Ectodermal cell (in vitro differentiated cells): Measurements from ENCODE around the gene MDN1.

Experiments
- H3K27ac ChIP-seq: 2 replicates; pipeline ENCODE4 v1.7.0; 2013; ENCODE audit warnings: mild to moderate bottlenecking, low read depth, low read length; ENCODE audit not compliant: insufficient read depth, poor library complexity, severe bottlenecking
- H3K27me3 ChIP-seq: 2 replicates; pipeline ENCODE4 v1.7.0; 2013; ENCODE audit warnings: mild to moderate bottlenecking, low read length; ENCODE audit not compliant: insufficient read depth, control insufficient read depth, poor library complexity, severe bottlenecking
- H3K36me3 ChIP-seq: one replicate; pipeline ENCODE4 v1.7.0; 2013; ENCODE audit warnings: low read length; ENCODE audit not compliant: control insufficient read depth, insufficient read depth
- H3K4me1 ChIP-seq: one replicate; pipeline ENCODE4 v1.7.0; 2013; ENCODE audit warnings: low read length; ENCODE audit not compliant: control insufficient read depth, insufficient read depth
- H3K4me3 ChIP-seq: 2 replicates; pipeline ENCODE4 v1.7.0; 2013; ENCODE audit warnings: low read depth, low read length, control low read depth; ENCODE audit not compliant: insufficient read depth
- H3K9me3 ChIP-seq: 2 replicates; pipeline ENCODE4 v1.7.0; 2013; ENCODE audit warnings: mild to moderate bottlenecking, low read length, moderate library complexity; ENCODE audit not compliant: control insufficient read depth
- WGBS, 2 experiments: methylation state at CpG; one replicate each; pipeline ENCODE4 v1.1.7; 2013; ENCODE audit warnings: missing lambda C conversion rate in 2 of 2; 5-methylcytosine and 5-hydroxymethylcytosine counted together

MDN1 gene

GRCh38 chr6:89703292-89703691 lies 116.3 kb downstream of the MDN1 start:
- no peaks in the 10 kb centered on the region for H3K4me1 ChIP-seq
- no peak overlapping the region for H3K4me3 ChIP-seq
- H3K9me3 ChIP-seq = no peaks in the 10 kb centered on the region
- H3K27me3 ChIP-seq = no peaks in the 10 kb centered on the region
- H3K36me3 ChIP-seq = peaks cover 31% of the 10 kb centered on the region
- WGBS, 2 experiments = 87% methylated on average over 1 of the region's 1 CpG; no CpG with 5 or more reads in 1 of the 2 experiments
- H3K27ac ChIP-seq = no peak overlapping the region

- Histone ChIP-seq H3K4me1 (no peaks in the 10 kb centered on the region), H3K4me3 (no peak overlapping the region), H3K27ac (no peak overlapping the region), H3K36me3 (peaks cover 24% of the 10 kb centered on the region), H3K9me3 (no peaks in the 10 kb centered on the region), H3K27me3 (no peaks in the 10 kb centered on the region)
- WGBS, 2 experiments = 98 to 100% methylated on average over 3 of the region's 3 CpGs
These were observed 117.2 kb downstream of the MDN1 start for GRCh38 chr6:89702349-89702748.

- Histone ChIP-seq H3K4me1 (no peaks in the 10 kb centered on the region), H3K9me3 (no peaks in the 10 kb centered on the region), H3K27me3 (no peaks in the 10 kb centered on the region), H3K27ac (no peak overlapping the region), H3K36me3 (peaks cover 40% of the 10 kb centered on the region), H3K4me3 (no peak overlapping the region)
- 93 to 97% methylated on average over 7 of the region's 7 CpGs for WGBS, 2 experiments
These were observed 123.9 kb downstream of the MDN1 start for GRCh38 chr6:89695667-89696066.

GRCh38 chr6:89694428-89694827 lies 125.2 kb downstream of the MDN1 start:
- H3K4me3 ChIP-seq = no peak overlapping the region
- peaks cover 5% of the 10 kb centered on the region for H3K4me1 ChIP-seq
- WGBS, 2 experiments = 91 to 93% methylated on average over 4 of the region's 4 CpGs
- peaks cover 29% of the 10 kb centered on the region for H3K36me3 ChIP-seq
- H3K9me3 ChIP-seq = no peaks in the 10 kb centered on the region
- H3K27ac ChIP-seq = no peak overlapping the region
- H3K27me3 ChIP-seq = no peaks in the 10 kb centered on the region

- Histone ChIP-seq H3K36me3 (peaks cover 34% of the 10 kb centered on the region), H3K4me3 (no peak overlapping the region), H3K4me1 (peaks cover 5% of the 10 kb centered on the region), H3K27me3 (no peaks in the 10 kb centered on the region), H3K9me3 (no peaks in the 10 kb centered on the region), H3K27ac (no peak overlapping the region)
- WGBS, 2 experiments = 86 to 94% methylated on average over 2 of the region's 2 CpGs
These were observed 126.4 kb downstream of the MDN1 start for GRCh38 chr6:89693207-89693606.

- no peak overlapping the region for H3K27ac ChIP-seq
- 85 to 88% methylated on average over 9 of the region's 9 CpGs for WGBS, 2 experiments
- H3K4me3 ChIP-seq = no peak overlapping the region
- no peaks in the 10 kb centered on the region for H3K9me3 ChIP-seq
- peaks cover 5% of the 10 kb centered on the region for H3K4me1 ChIP-seq
- H3K27me3 ChIP-seq = no peaks in the 10 kb centered on the region
- H3K36me3 ChIP-seq = peaks cover 43% of the 10 kb centered on the region
These were observed 127.3 kb downstream of the MDN1 start for GRCh38 chr6:89692256-89692655.

- Histone ChIP-seq H3K36me3 (peaks cover 50% of the 10 kb centered on the region), H3K4me1 (peaks cover 5% of the 10 kb centered on the region), H3K4me3 (no peak overlapping the region), H3K27me3 (no peaks in the 10 kb centered on the region), H3K27ac (no peak overlapping the region), H3K9me3 (no peaks in the 10 kb centered on the region)
These were observed 128.7 kb downstream of the MDN1 start for GRCh38 chr6:89690944-89691324.

- Histone ChIP-seq H3K27me3 (no peaks in the 10 kb centered on the region), H3K4me1 (peaks cover 5% of the 10 kb centered on the region), H3K27ac (no peak overlapping the region), H3K4me3 (no peak overlapping the region), H3K9me3 (no peaks in the 10 kb centered on the region), H3K36me3 (peaks cover 51% of the 10 kb centered on the region)
- 39 to 40% methylated on average over 4 to 5 of the region's 5 CpGs for WGBS, 2 experiments
These were observed 129.9 kb downstream of the MDN1 start for GRCh38 chr6:89689732-89690131.

- Histone ChIP-seq H3K36me3 (peaks cover 55% of the 10 kb centered on the region), H3K27ac (no peak overlapping the region), H3K9me3 (no peaks in the 10 kb centered on the region), H3K4me3 (no peak overlapping the region), H3K4me1 (peaks cover 5% of the 10 kb centered on the region), H3K27me3 (no peaks in the 10 kb centered on the region)
- 97 to 99% methylated on average over 2 of the region's 2 CpGs for WGBS, 2 experiments
These were observed 131.3 kb downstream of the MDN1 start for GRCh38 chr6:89688328-89688727.

GRCh38 chr6:89685311-89685710 lies 134.3 kb downstream of the MDN1 start:
- H3K36me3 ChIP-seq = peaks cover 60% of the 10 kb centered on the region
- no peak overlapping the region for H3K27ac ChIP-seq
- 94 to 100% methylated on average over 2 of the region's 2 CpGs for WGBS, 2 experiments
- H3K4me3 ChIP-seq = no peak overlapping the region
- H3K4me1 ChIP-seq = peaks cover 5% of the 10 kb centered on the region
- no peaks in the 10 kb centered on the region for H3K9me3 ChIP-seq
- no peaks in the 10 kb centered on the region for H3K27me3 ChIP-seq

GRCh38 chr6:89682991-89683390 lies 136.6 kb downstream of the MDN1 start:
- Histone ChIP-seq H3K36me3 (peaks cover 63% of the 10 kb centered on the region), H3K27ac (no peak overlapping the region), H3K27me3 (no peaks in the 10 kb centered on the region), H3K9me3 (no peaks in the 10 kb centered on the region), H3K4me1 (no peaks in the 10 kb centered on the region), H3K4me3 (no peak overlapping the region)
- 82 to 100% methylated on average over 1 of the region's 1 CpG for WGBS, 2 experiments
